Esophagus squamous epithelium (tissue), 4 donors: ENCODE measurements around the gene TRNAU1AP.

Experiments used
- POLR2A ChIP-seq, 4 donors: fragments of 450-650 bp; IDR thresholded peaks; one replicate each; pipeline ENCODE4 v1.6.1; 2017; ENCODE audit warnings: antibody characterized with exemption in 4 of 4, mild to moderate bottlenecking in 4 of 4, moderate library complexity in 3 of 4
- TF ChIP-seq, protein P1 (sequence below), 6 experiments: fragments of 450-650 bp in 4 of 6; fragments of 200-600 bp in 2 of 6; sonication (generic) in 2 of 6; IDR thresholded peaks; one replicate each; pipeline ENCODE4 v1.5.1; 2016 to 2019; ENCODE audit warnings: antibody characterized with exemption in 6 of 6, mild to moderate bottlenecking in 4 of 6, moderate library complexity in 4 of 6

DNA sequence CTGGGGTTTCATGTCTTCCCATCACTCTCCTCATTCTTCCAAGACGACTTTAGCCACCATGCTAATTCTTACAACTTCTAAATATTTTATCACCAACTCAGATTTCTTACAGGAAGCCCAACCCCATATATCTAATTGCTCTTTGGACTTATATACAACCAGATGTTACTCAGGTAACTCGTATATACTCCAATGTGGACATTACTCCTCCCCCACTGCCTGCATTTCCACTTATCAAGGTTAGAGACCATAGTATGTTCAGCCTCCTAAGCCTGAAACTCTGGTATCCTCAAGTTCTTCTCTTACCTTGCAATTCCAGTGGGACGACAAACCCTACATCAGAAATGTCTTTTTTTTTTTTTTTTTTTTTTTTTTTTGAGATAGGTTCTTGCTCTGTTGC lies 49.8 kb upstream of the TRNAU1AP start:
- TF ChIP-seq, protein P1, sequence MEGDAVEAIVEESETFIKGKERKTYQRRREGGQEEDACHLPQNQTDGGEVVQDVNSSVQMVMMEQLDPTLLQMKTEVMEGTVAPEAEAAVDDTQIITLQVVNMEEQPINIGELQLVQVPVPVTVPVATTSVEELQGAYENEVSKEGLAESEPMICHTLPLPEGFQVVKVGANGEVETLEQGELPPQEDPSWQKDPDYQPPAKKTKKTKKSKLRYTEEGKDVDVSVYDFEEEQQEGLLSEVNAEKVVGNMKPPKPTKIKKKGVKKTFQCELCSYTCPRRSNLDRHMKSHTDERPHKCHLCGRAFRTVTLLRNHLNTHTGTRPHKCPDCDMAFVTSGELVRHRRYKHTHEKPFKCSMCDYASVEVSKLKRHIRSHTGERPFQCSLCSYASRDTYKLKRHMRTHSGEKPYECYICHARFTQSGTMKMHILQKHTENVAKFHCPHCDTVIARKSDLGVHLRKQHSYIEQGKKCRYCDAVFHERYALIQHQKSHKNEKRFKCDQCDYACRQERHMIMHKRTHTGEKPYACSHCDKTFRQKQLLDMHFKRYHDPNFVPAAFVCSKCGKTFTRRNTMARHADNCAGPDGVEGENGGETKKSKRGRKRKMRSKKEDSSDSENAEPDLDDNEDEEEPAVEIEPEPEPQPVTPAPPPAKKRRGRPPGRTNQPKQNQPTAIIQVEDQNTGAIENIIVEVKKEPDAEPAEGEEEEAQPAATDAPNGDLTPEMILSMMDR (IDR thresholded peaks at IDR 0.05), result no peak
- no peak for TF ChIP-seq POLR2A (IDR thresholded peaks at IDR 0.05)
